ENCODE measurements around the gene ATAD3A. TPM values are rescaled to one million over a fixed set of nuclear protein-coding genes. Genes with fewer than 3 reads are reported as not detected.

Gene ATAD3A
- total RNA-seq, 1 donor: 4.9 TPM

GRCh38 chr1:1562556-1563195 is 50.7 kb downstream of the ATAD3A start:
- no peaks in the 10 kb centered on the region for H3K27me3 ChIP-seq (ENCODE audit: insufficient read depth, low read length)
- H3K4me3 ChIP-seq (ENCODE audit: low read length): no peak overlapping the region
- peaks cover 6% of the 10 kb centered on the region for H3K4me1 ChIP-seq (ENCODE audit: insufficient read depth, low read length)
- no peaks in the 10 kb centered on the region for H3K9me3 ChIP-seq (ENCODE audit: low read depth, low read length)

- peaks cover 13% of the 10 kb centered on the region for H3K4me1 ChIP-seq (ENCODE audit: insufficient read depth, low read length)
- no peaks in the 10 kb centered on the region for H3K27me3 ChIP-seq (ENCODE audit: insufficient read depth, low read length)
- H3K9me3 ChIP-seq (ENCODE audit: low read depth, low read length): no peaks in the 10 kb centered on the region
- H3K4me3 ChIP-seq (ENCODE audit: low read length): no peak overlapping the region
Observed at GRCh38 chr1:1563688-1564087, 51.7 kb downstream of the ATAD3A start.

GRCh38 chr1:1564268-1564667 is 52.3 kb downstream of the ATAD3A start:
- no peaks in the 10 kb centered on the region for H3K9me3 ChIP-seq (ENCODE audit: low read depth, low read length)
- no peaks in the 10 kb centered on the region for H3K27me3 ChIP-seq (ENCODE audit: insufficient read depth, low read length)
- no peak overlapping the region for H3K4me3 ChIP-seq (ENCODE audit: low read length)
- peaks cover 13% of the 10 kb centered on the region for H3K4me1 ChIP-seq (ENCODE audit: insufficient read depth, low read length)

- Histone ChIP-seq H3K4me1 (ENCODE audit: insufficient read depth, low read length) (peaks cover 17% of the 10 kb centered on the region), H3K4me3 (ENCODE audit: low read length) (no peak overlapping the region), H3K9me3 (ENCODE audit: low read depth, low read length) (no peaks in the 10 kb centered on the region), H3K27me3 (ENCODE audit: insufficient read depth, low read length) (no peaks in the 10 kb centered on the region)
Observed at GRCh38 chr1:1565340-1565739, 53.4 kb downstream of the ATAD3A start.

- no peaks in the 10 kb centered on the region for H3K9me3 ChIP-seq (ENCODE audit: low read depth, low read length)
- no peaks in the 10 kb centered on the region for H3K27me3 ChIP-seq (ENCODE audit: insufficient read depth, low read length)
- H3K4me1 ChIP-seq (ENCODE audit: insufficient read depth, low read length): peaks cover 22% of the 10 kb centered on the region
- H3K4me3 ChIP-seq (ENCODE audit: low read length): no peak overlapping the region
Observed at GRCh38 chr1:1567152-1567875, 55.4 kb downstream of the ATAD3A start.

GRCh38 chr1:1567891-1568291 is 55.9 kb downstream of the ATAD3A start:
- Histone ChIP-seq H3K27me3 (ENCODE audit: insufficient read depth, low read length) (no peaks in the 10 kb centered on the region), H3K4me1 (ENCODE audit: insufficient read depth, low read length) (peaks cover 27% of the 10 kb centered on the region), H3K4me3 (ENCODE audit: low read length) (no peak overlapping the region), H3K9me3 (ENCODE audit: low read depth, low read length) (no peaks in the 10 kb centered on the region)

GRCh38 chr1:1569341-1569740 is 57.4 kb downstream of the ATAD3A start:
- Histone ChIP-seq H3K9me3 (ENCODE audit: low read depth, low read length) (no peaks in the 10 kb centered on the region), H3K4me3 (ENCODE audit: low read length) (no peak overlapping the region), H3K27me3 (ENCODE audit: insufficient read depth, low read length) (no peaks in the 10 kb centered on the region), H3K4me1 (ENCODE audit: insufficient read depth, low read length) (peaks cover 36% of the 10 kb centered on the region)

- Histone ChIP-seq H3K4me3 (ENCODE audit: low read length) (peak overlapping the region; percentile 96), H3K4me1 (ENCODE audit: insufficient read depth, low read length) (peaks cover 32% of the 10 kb centered on the region), H3K27me3 (ENCODE audit: insufficient read depth, low read length) (no peaks in the 10 kb centered on the region), H3K9me3 (ENCODE audit: low read depth, low read length) (no peaks in the 10 kb centered on the region)
Observed at GRCh38 chr1:1573843-1574720, 62.1 kb downstream of the ATAD3A start.

- no peaks in the 10 kb centered on the region for H3K9me3 ChIP-seq (ENCODE audit: low read depth, low read length)
Observed at GRCh38 chr1:1574721-1575537, 63.0 kb downstream of the ATAD3A start, which contains the start of gene SSU72. SSU72 (minus strand) TSS chr1:1574863; CDS start chr1:1574557, 306 bp downstream.

GRCh38 chr1:1577367-1578011 is 65.5 kb downstream of the ATAD3A start:
- H3K27me3 ChIP-seq (ENCODE audit: insufficient read depth, low read length): peaks cover 5% of the 10 kb centered on the region
- peaks cover 22% of the 10 kb centered on the region for H3K4me1 ChIP-seq (ENCODE audit: insufficient read depth, low read length)
- H3K4me3 ChIP-seq (ENCODE audit: low read length): no peak overlapping the region
- H3K9me3 ChIP-seq (ENCODE audit: low read depth, low read length): no peaks in the 10 kb centered on the region

More at GRCh38 chr1:1574721-1575537, 63.0 kb downstream of the ATAD3A start, which contains the start of gene SSU72:
- H3K27me3 ChIP-seq (ENCODE audit: insufficient read depth, low read length): no peaks in the 10 kb centered on the region
- H3K4me1 ChIP-seq (ENCODE audit: insufficient read depth, low read length): peaks cover 32% of the 10 kb centered on the region
- H3K4me3 ChIP-seq (ENCODE audit: low read length): peak within 1 kb of the TSS; percentile 96

- peaks cover 5% of the 10 kb centered on the region for H3K27me3 ChIP-seq (ENCODE audit: insufficient read depth, low read length)
Observed at GRCh38 chr1:1578371-1578940, 66.5 kb downstream of the ATAD3A start.

GRCh38 chr1:1582585-1583346 is 70.8 kb downstream of the ATAD3A start:
- peaks cover 5% of the 10 kb centered on the region for H3K27me3 ChIP-seq (ENCODE audit: insufficient read depth, low read length)
- H3K4me1 ChIP-seq (ENCODE audit: insufficient read depth, low read length): no peaks in the 10 kb centered on the region
- no peaks in the 10 kb centered on the region for H3K9me3 ChIP-seq (ENCODE audit: low read depth, low read length)
- H3K4me3 ChIP-seq (ENCODE audit: low read length): no peak overlapping the region

More at GRCh38 chr1:1578371-1578940, 66.5 kb downstream of the ATAD3A start:
- no peaks in the 10 kb centered on the region for H3K9me3 ChIP-seq (ENCODE audit: low read depth, low read length)
- H3K4me1 ChIP-seq (ENCODE audit: insufficient read depth, low read length): peaks cover 12% of the 10 kb centered on the region
- no peak overlapping the region for H3K4me3 ChIP-seq (ENCODE audit: low read length)

GRCh38 chr1:1583347-1584010 is 71.5 kb downstream of the ATAD3A start:
- H3K4me3 ChIP-seq (ENCODE audit: low read length): no peak overlapping the region
- H3K4me1 ChIP-seq (ENCODE audit: insufficient read depth, low read length): no peaks in the 10 kb centered on the region

More at GRCh38 chr1:1583347-1584010, 71.5 kb downstream of the ATAD3A start:
- peaks cover 5% of the 10 kb centered on the region for H3K27me3 ChIP-seq (ENCODE audit: insufficient read depth, low read length)
- H3K9me3 ChIP-seq (ENCODE audit: low read depth, low read length): no peaks in the 10 kb centered on the region
